Measurements from ENCODE around the gene GPR12. TPM values are rescaled to one million over a fixed set of nuclear protein-coding genes. Genes with fewer than 3 reads are reported as not detected.

The GPR12 gene
- total RNA-seq, 1 donor from 2014 or later: not detected

- Mint-ChIP-seq H3K27me3 (peaks cover 10% of the 10 kb centered on the region), H3K27ac (no peak overlapping the region), H3K9me3 (no peaks in the 10 kb centered on the region), H3K4me3 (peak overlapping the region; percentile 50), H3K4me1 (peaks cover 17% of the 10 kb centered on the region), H3K36me3 (ENCODE audit: low read depth) (no peaks in the 10 kb centered on the region)
- ChIA-PET POLR2A (no interaction called here), CTCF (no interaction called here)
- intact Hi-C loops (cut with micrococcal nuclease): no loop called here
- TF ChIP-seq CTCF (IDR thresholded peaks at IDR 0.05): no peak
- ATAC-seq (ENCODE audit: low read depth): no peak
- no peak for DNase-seq
Observed at GRCh38 chr13:26721251-26722121, 39.1 kb downstream of the GPR12 start.

GRCh38 chr13:26719356-26719945, 41.1 kb downstream of the GPR12 start:
- H3K36me3 Mint-ChIP-seq (ENCODE audit: low read depth): no peaks in the 10 kb centered on the region

GRCh38 chr13:26718872-26719271, 41.7 kb downstream of the GPR12 start:
- no peak for DNase-seq
- Mint-ChIP-seq H3K36me3 (ENCODE audit: low read depth) (no peaks in the 10 kb centered on the region), H3K4me3 (no peak overlapping the region), H3K27ac (no peak overlapping the region), H3K9me3 (no peaks in the 10 kb centered on the region), H3K4me1 (peaks cover 17% of the 10 kb centered on the region), H3K27me3 (peaks cover 5% of the 10 kb centered on the region)
- intact Hi-C loops (cut with micrococcal nuclease): no loop called here
- no peak for ATAC-seq (ENCODE audit: low read depth)
- CTCF ChIA-PET: no interaction called here
- no peak for TF ChIP-seq CTCF (IDR thresholded peaks at IDR 0.05)
- POLR2A ChIA-PET: no interaction called here

More at GRCh38 chr13:26719356-26719945, 41.1 kb downstream of the GPR12 start:
- H3K4me3 Mint-ChIP-seq: no peak overlapping the region
- TF ChIP-seq CTCF (IDR thresholded peaks at IDR 0.05): no peak
- no peak for DNase-seq
- peaks cover 17% of the 10 kb centered on the region for H3K4me1 Mint-ChIP-seq
- H3K9me3 Mint-ChIP-seq: no peaks in the 10 kb centered on the region
- CTCF ChIA-PET: interaction anchor here (1.3 kb wide), 1 partner anchor 21 kb away, joined by 3 read pairs; no protein-coding TSS in a partner anchor
- H3K27ac Mint-ChIP-seq: no peak overlapping the region
- no peak for ATAC-seq (ENCODE audit: low read depth)
- POLR2A ChIA-PET: no interaction called here
- intact Hi-C loops (cut with micrococcal nuclease): no loop called here
- H3K27me3 Mint-ChIP-seq: peaks cover 5% of the 10 kb centered on the region

- CTCF ChIA-PET: no interaction called here
- no peak for DNase-seq
- no peaks in the 10 kb centered on the region for H3K36me3 Mint-ChIP-seq (ENCODE audit: low read depth)
- no peaks in the 10 kb centered on the region for H3K9me3 Mint-ChIP-seq
- no peak overlapping the region for H3K4me3 Mint-ChIP-seq
- H3K4me1 Mint-ChIP-seq: peaks cover 17% of the 10 kb centered on the region
- TF ChIP-seq CTCF (IDR thresholded peaks at IDR 0.05): no peak
- intact Hi-C loops (cut with micrococcal nuclease): no loop called here
- ATAC-seq (ENCODE audit: low read depth): no peak
- POLR2A ChIA-PET: no interaction called here
- H3K27me3 Mint-ChIP-seq: peaks cover 5% of the 10 kb centered on the region
- no peak overlapping the region for H3K27ac Mint-ChIP-seq
Observed at GRCh38 chr13:26718146-26718545, 42.4 kb downstream of the GPR12 start.

- peaks cover 13% of the 10 kb centered on the region for H3K4me1 Mint-ChIP-seq
- intact Hi-C loops (cut with micrococcal nuclease): no loop called here
Observed at GRCh38 chr13:26716984-26717383, 43.6 kb downstream of the GPR12 start.

More at GRCh38 chr13:26716984-26717383, 43.6 kb downstream of the GPR12 start:
- ChIA-PET CTCF (no interaction called here), POLR2A (no interaction called here)
- H3K4me3 Mint-ChIP-seq: no peak overlapping the region
- peaks cover 2% of the 10 kb centered on the region for H3K9me3 Mint-ChIP-seq
- H3K36me3 Mint-ChIP-seq (ENCODE audit: low read depth): no peaks in the 10 kb centered on the region
- ATAC-seq (ENCODE audit: low read depth) (no peak), DNase-seq (no peak)
- no peak for TF ChIP-seq CTCF (IDR thresholded peaks at IDR 0.05)
- H3K27me3 Mint-ChIP-seq: peaks cover 7% of the 10 kb centered on the region
- H3K27ac Mint-ChIP-seq: no peak overlapping the region

Measured in activated B cell treated with CpG ODN at 0.5 μM for 24 hours (primary cell).